HepG2 (cell line): ENCODE data around the gene AFG1L. TPM values are rescaled to one million over a fixed set of nuclear protein-coding genes. Genes with fewer than 3 reads are reported as not detected.

Experiments
- ARNT2 ChIP-seq: sonication (generic); formaldehyde crosslinking; IDR thresholded peaks from 2 replicates; pipeline ENCODE4 v1.8.0; 2022; ENCODE audit warnings: mild to moderate bottlenecking, low read depth, missing genetic modification reagents, moderate library complexity
- HOXA5 ChIP-seq: sonication (generic); formaldehyde crosslinking; IDR thresholded peaks from 2 replicates; pipeline ENCODE4 v1.4.0; 2020; ENCODE audit warnings: missing genetic modification reagents
- LBX2 ChIP-seq: sonication (generic); formaldehyde crosslinking; IDR thresholded peaks from 2 replicates; pipeline ENCODE4 v1.5.0; 2020; ENCODE audit warnings: missing genetic modification reagents, mild to moderate bottlenecking, borderline replicate concordance
- NFRKB ChIP-seq: fragments of 450-650 bp; IDR thresholded peaks from 2 replicates; pipeline ENCODE4 v1.6.1; 2017
- POLR2G ChIP-seq: fragments of 200-400 bp; formaldehyde crosslinking; IDR thresholded peaks from 2 replicates; pipeline ENCODE4 v1.6.1; 2018; ENCODE audit warnings: mild to moderate bottlenecking, low read depth, low read length, moderate library complexity
- PRDM10 ChIP-seq: sonication (generic); formaldehyde crosslinking; IDR thresholded peaks from 2 replicates; pipeline ENCODE4 v1.4.0; 2020; ENCODE audit warnings: low read depth, missing genetic modification reagents
- PRMT3 ChIP-seq: sonication (generic); formaldehyde crosslinking; IDR thresholded peaks from 2 replicates; pipeline ENCODE4 v1.8.1; 2022; ENCODE audit warnings: low read depth, mild to moderate bottlenecking, moderate library complexity, missing genetic modification reagents, borderline replicate concordance
- TCF12 ChIP-seq, 2 experiments: fragments of 450-650 bp in 1 of 2; sonication (generic) in 1 of 2; formaldehyde crosslinking in 1 of 2; IDR thresholded peaks; 2 replicates each; pipeline versions ENCODE4 v1.6.1 to v1.8.0; 2017 to 2022; ENCODE audit warnings: antibody characterized with exemption in 1 of 2, mild to moderate bottlenecking in 1 of 2, missing genetic modification reagents in 1 of 2, moderate library complexity in 1 of 2
- THAP7 ChIP-seq: sonication (generic); formaldehyde crosslinking; IDR thresholded peaks from 2 replicates; pipeline ENCODE4 v1.8.1; 2023; ENCODE audit warnings: mild to moderate bottlenecking, missing genetic modification reagents
- U2AF1 ChIP-seq: fragments of 200-400 bp; formaldehyde crosslinking; optimal IDR thresholded peaks from 2 replicates; pipeline ENCODE3; 2017; ENCODE audit warnings: mild to moderate bottlenecking, low read depth, low read length
- ZNF343 ChIP-seq: sonication (generic); formaldehyde crosslinking; IDR thresholded peaks from 2 replicates; pipeline ENCODE4 v1.4.0; 2020; ENCODE audit warnings: mild to moderate bottlenecking, missing genetic modification reagents
- ZNF530 ChIP-seq: sonication (generic); formaldehyde crosslinking; IDR thresholded peaks from 2 replicates; pipeline ENCODE4 v1.5.0; 2020; ENCODE audit warnings: low read depth, mild to moderate bottlenecking, missing genetic modification reagents
- ZNF749 ChIP-seq: sonication (generic); formaldehyde crosslinking; IDR thresholded peaks from 2 replicates; pipeline ENCODE4 v1.8.0; 2022; ENCODE audit warnings: mild to moderate bottlenecking, missing genetic modification reagents, moderate library complexity, borderline replicate concordance
- ZNF766 ChIP-seq: sonication (generic); formaldehyde crosslinking; IDR thresholded peaks from 2 replicates; pipeline ENCODE4 v1.5.0; 2020; ENCODE audit warnings: missing genetic modification reagents, borderline replicate concordance
- ZSCAN25 ChIP-seq: sonication (generic); formaldehyde crosslinking; IDR thresholded peaks from 2 replicates; pipeline ENCODE4 v1.8.0; 2022; ENCODE audit warnings: mild to moderate bottlenecking, missing genetic modification reagents
- polyA plus RNA-seq, 8 experiments: library from polyadenylated mRNA; depleted of rRNA in 3 of 8; stranded (reverse) in 7 of 8; unstranded in 1 of 8; fragments of >200 nt; fragmentation: Illumina TruSeq in 4 of 8; extraction: Trizol in 4 of 8; gene quantifications; 2 replicates each; pipeline versions ENCODE4 v1.2.1 to v1.2.3, GENCODE V29; 2011 to 2016; ENCODE audit warnings: low read depth in 4 of 8, missing spikeins in 1 of 8, mixed read lengths in 1 of 8; ENCODE audit not compliant: insufficient read depth in 1 of 8
- total RNA-seq, 5 experiments: library from RNA; depleted of rRNA; stranded (reverse); fragments of >200 nt; fragmentation: Illumina TruSeq; extraction: Trizol; gene quantifications; 2 replicates each; pipeline ENCODE4 v1.2.3, GENCODE V29; 2016; ENCODE audit warnings: low read depth in 1 of 5
- TF ChIP-seq, protein P1 (sequence below): sonication (generic); formaldehyde crosslinking; IDR thresholded peaks from 2 replicates; pipeline ENCODE4 v1.4.0; 2020; ENCODE audit warnings: mild to moderate bottlenecking, low read depth, missing genetic modification reagents
- TF ChIP-seq, protein P2 (sequence below): sonication (generic); formaldehyde crosslinking; IDR thresholded peaks from 2 replicates; pipeline ENCODE4 v1.4.0; 2020; ENCODE audit warnings: missing genetic modification reagents
- TF ChIP-seq, protein P3 (sequence below): sonication (generic); formaldehyde crosslinking; IDR thresholded peaks from 2 replicates; pipeline ENCODE4 v1.5.0; 2020; ENCODE audit warnings: missing genetic modification reagents

Gene AFG1L
- total and polyA plus RNA-seq, 2 of the 13 experiments (the other 11 are each of a cell fraction or from before 2014, with no cell fraction given): 3.1 to 14.0 TPM

- TF ChIP-seq PRDM10 (CRISPR knock-in tag): no peak
- no peak for TF ChIP-seq ZNF530 (CRISPR knock-in tag)
- TF ChIP-seq, protein P1, sequence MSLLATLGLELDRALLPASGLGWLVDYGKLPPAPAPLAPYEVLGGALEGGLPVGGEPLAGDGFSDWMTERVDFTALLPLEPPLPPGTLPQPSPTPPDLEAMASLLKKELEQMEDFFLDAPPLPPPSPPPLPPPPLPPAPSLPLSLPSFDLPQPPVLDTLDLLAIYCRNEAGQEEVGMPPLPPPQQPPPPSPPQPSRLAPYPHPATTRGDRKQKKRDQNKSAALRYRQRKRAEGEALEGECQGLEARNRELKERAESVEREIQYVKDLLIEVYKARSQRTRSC (CRISPR knock-in tag): no peak
- TF ChIP-seq ZNF343 (CRISPR knock-in tag): no peak
- TF ChIP-seq ZSCAN25 (CRISPR knock-in tag): no peak
- TF ChIP-seq POLR2G: no peak
- TF ChIP-seq, protein P2, sequence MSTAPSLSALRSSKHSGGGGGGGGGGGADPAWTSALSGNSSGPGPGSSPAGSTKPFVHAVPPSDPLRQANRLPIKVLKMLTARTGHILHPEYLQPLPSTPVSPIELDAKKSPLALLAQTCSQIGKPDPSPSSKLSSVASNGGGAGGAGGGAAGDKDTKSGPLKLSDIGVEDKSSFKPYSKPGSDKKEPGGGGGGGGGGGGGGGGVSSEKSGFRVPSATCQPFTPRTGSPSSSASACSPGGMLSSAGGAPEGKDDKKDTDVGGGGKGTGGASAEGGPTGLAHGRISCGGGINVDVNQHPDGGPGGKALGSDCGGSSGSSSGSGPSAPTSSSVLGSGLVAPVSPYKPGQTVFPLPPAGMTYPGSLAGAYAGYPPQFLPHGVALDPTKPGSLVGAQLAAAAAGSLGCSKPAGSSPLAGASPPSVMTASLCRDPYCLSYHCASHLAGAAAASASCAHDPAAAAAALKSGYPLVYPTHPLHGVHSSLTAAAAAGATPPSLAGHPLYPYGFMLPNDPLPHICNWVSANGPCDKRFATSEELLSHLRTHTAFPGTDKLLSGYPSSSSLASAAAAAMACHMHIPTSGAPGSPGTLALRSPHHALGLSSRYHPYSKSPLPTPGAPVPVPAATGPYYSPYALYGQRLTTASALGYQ (CRISPR knock-in tag): 0 out of 2 replicates have a peak, but pooled peaks have one; percentile 33
- TF ChIP-seq ZNF766 (CRISPR knock-in tag): no peak
- no peak for TF ChIP-seq THAP7 (CRISPR knock-in tag)
- TF ChIP-seq ZNF749 (CRISPR knock-in tag): no peak
- TF ChIP-seq HOXA5: no peak
- TF ChIP-seq U2AF1: peak; percentile 96
- no peak for TF ChIP-seq ARNT2 (CRISPR knock-in tag)
- no peak for TF ChIP-seq LBX2 (CRISPR knock-in tag)
- TF ChIP-seq, protein P3, sequence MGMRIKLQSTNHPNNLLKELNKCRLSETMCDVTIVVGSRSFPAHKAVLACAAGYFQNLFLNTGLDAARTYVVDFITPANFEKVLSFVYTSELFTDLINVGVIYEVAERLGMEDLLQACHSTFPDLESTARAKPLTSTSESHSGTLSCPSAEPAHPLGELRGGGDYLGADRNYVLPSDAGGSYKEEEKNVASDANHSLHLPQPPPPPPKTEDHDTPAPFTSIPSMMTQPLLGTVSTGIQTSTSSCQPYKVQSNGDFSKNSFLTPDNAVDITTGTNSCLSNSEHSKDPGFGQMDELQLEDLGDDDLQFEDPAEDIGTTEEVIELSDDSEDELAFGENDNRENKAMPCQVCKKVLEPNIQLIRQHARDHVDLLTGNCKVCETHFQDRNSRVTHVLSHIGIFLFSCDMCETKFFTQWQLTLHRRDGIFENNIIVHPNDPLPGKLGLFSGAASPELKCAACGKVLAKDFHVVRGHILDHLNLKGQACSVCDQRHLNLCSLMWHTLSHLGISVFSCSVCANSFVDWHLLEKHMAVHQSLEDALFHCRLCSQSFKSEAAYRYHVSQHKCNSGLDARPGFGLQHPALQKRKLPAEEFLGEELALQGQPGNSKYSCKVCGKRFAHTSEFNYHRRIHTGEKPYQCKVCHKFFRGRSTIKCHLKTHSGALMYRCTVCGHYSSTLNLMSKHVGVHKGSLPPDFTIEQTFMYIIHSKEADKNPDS (CRISPR knock-in tag): no peak
- TF ChIP-seq NFRKB: no peak
- TF ChIP-seq PRMT3 (CRISPR knock-in tag): no peak; the same call in 1 of the 2 replicates
- no peak for TF ChIP-seq TCF12 (IDR thresholded peaks at IDR 0.05)
- TF ChIP-seq TCF12 (CRISPR knock-in tag; IDR thresholded peaks at IDR 0.05): no peak
Measured at GRCh38 chr6:108559884-108560462, 265.1 kb downstream of the AFG1L start (continued).
